SK-MEL-5 (cell line): Measurements from ENCODE around the gene CAMK1. TPM values are rescaled to one million over a fixed set of nuclear protein-coding genes. Genes with fewer than 3 reads are reported as not detected.
A peak's percentile ranks its signal among the peaks of the same experiment; 100 is the strongest.

ENCODE experiments used
- DNase-seq: peaks from one replicate; pipeline ENCODE4 v3.0.0-alpha.2; 2016; ENCODE audit warnings: low read depth, low spot score
- in situ Hi-C: cut with HindIII; loops from 2 replicates; pipeline ENCODE4 v1.10.0; 2016; ENCODE audit warnings: low sequenced_read_pairs, high pct_unique_total_duplicates, low pct_unique_long_range_greater_than_20kb
- total RNA-seq: library from RNA; depleted of rRNA; stranded (reverse); fragments of >200 nt; shearing (Covaris generic); gene quantifications from 2 replicates; pipeline ENCODE4 v1.2.3, GENCODE V29; 2014

Gene CAMK1
- total RNA-seq, 1 experiment from 2014 or later, result 0.32 TPM

GRCh38 chr3:9800529-9800928, 30.8 kb upstream of the CAMK1 start:
- peak; percentile 30 for DNase-seq
- in situ Hi-C loops, result loop anchor here (25.0 kb wide), 1 partner anchor 162 kb away; the partner anchor contains the start of gene PRRT3

- in situ Hi-C loops, result no loop called here
These were observed 27.6 kb upstream of the CAMK1 start for GRCh38 chr3:9797196-9797945.

GRCh38 chr3:9795207-9795606, 25.5 kb upstream of the CAMK1 start:
- in situ Hi-C loops, result no loop called here
- DNase-seq, result no peak

More at GRCh38 chr3:9797196-9797945, 27.6 kb upstream of the CAMK1 start:
- DNase-seq, result no peak

GRCh38 chr3:9794400-9794799, 24.7 kb upstream of the CAMK1 start:
- DNase-seq, result no peak
- in situ Hi-C loops, result no loop called here

- peak; percentile 32 for DNase-seq
- in situ Hi-C loops, result no loop called here
These were observed 23.5 kb upstream of the CAMK1 start for GRCh38 chr3:9793161-9793781.

GRCh38 chr3:9792405-9793160, 22.8 kb upstream of the CAMK1 start, which contains the start of the genes ARPC4 and TADA3:
Gene ARPC4 (plus strand): TSS chr3:9793082. CDS start chr3:9793122, 40 bp downstream.
Gene TADA3 (minus strand): TSS chr3:9792473. CDS start chr3:9791466, 1,007 bp downstream.
- DNase-seq, result peak; percentile 94
- in situ Hi-C loops, result no loop called here

GRCh38 chr3:9791790-9792404, 22.1 kb upstream of the CAMK1 start:
- in situ Hi-C loops, result no loop called here
- DNase-seq, result no peak

- in situ Hi-C loops, result no loop called here
- no peak for DNase-seq
These were observed 21.4 kb upstream of the CAMK1 start for GRCh38 chr3:9791127-9791526.

GRCh38 chr3:9787714-9788113, 18.0 kb upstream of the CAMK1 start:
- no peak for DNase-seq

GRCh38 chr3:9786825-9787669, 17.3 kb upstream of the CAMK1 start:
- in situ Hi-C loops, result no loop called here
- DNase-seq, result peak; percentile 59

More at GRCh38 chr3:9787714-9788113, 18.0 kb upstream of the CAMK1 start:
- in situ Hi-C loops, result no loop called here

- in situ Hi-C loops, result no loop called here
- DNase-seq, result no peak
These were observed 16.5 kb upstream of the CAMK1 start for GRCh38 chr3:9786209-9786739.

GRCh38 chr3:9785602-9786001, 15.9 kb upstream of the CAMK1 start:
- in situ Hi-C loops, result no loop called here
- DNase-seq, result no peak

- in situ Hi-C loops, result no loop called here
- DNase-seq, result no peak
These were observed 15.2 kb upstream of the CAMK1 start for GRCh38 chr3:9784965-9785364.

GRCh38 chr3:9783954-9784353, 14.2 kb upstream of the CAMK1 start:
- in situ Hi-C loops, result no loop called here
- no peak for DNase-seq

GRCh38 chr3:9782770-9783169, 13.0 kb upstream of the CAMK1 start:
- in situ Hi-C loops, result no loop called here
- peak; percentile 35 for DNase-seq

GRCh38 chr3:9781978-9782603, 12.3 kb upstream of the CAMK1 start:
- in situ Hi-C loops, result no loop called here
- no peak for DNase-seq
